ENCODE results near the gene IGSF8.

IGSF8 gene

DNA sequence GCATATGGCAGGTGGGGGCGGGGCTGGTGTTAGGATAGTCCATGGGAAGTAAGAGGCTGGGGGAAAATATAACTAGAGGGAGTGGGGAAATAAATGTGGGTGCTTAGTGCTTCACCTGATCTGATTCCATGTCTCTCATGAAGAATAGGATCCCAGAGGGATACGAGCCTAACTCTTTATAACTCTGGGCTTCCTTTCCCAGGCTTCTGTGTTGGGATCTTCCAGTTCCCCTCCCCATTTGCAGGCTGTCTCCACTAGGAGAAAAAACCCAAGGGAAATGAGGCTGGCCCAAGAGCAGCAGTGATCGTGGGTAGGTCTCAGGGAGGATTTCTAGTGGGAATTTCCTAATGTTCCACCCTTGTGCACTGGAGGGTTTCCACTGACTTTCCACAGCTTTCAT is 15.5 kb downstream of the IGSF8 start:
- TF ChIP-seq, protein P1, sequence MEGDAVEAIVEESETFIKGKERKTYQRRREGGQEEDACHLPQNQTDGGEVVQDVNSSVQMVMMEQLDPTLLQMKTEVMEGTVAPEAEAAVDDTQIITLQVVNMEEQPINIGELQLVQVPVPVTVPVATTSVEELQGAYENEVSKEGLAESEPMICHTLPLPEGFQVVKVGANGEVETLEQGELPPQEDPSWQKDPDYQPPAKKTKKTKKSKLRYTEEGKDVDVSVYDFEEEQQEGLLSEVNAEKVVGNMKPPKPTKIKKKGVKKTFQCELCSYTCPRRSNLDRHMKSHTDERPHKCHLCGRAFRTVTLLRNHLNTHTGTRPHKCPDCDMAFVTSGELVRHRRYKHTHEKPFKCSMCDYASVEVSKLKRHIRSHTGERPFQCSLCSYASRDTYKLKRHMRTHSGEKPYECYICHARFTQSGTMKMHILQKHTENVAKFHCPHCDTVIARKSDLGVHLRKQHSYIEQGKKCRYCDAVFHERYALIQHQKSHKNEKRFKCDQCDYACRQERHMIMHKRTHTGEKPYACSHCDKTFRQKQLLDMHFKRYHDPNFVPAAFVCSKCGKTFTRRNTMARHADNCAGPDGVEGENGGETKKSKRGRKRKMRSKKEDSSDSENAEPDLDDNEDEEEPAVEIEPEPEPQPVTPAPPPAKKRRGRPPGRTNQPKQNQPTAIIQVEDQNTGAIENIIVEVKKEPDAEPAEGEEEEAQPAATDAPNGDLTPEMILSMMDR (IDR thresholded peaks at IDR 0.05; ENCODE audit: insufficient read depth, low read length, poor library complexity, severe bottlenecking) = no peak
- no peaks in the 10 kb centered on the region; the same call in 1 of the 2 replicates for H3K27me3 ChIP-seq (replicated peaks; ENCODE audit: control insufficient read depth, insufficient read depth, low read length)
- no peak for DNase-seq (ENCODE audit: extremely low read depth, insufficient read length)
- H3K4me3 ChIP-seq (replicated peaks; ENCODE audit: low read depth, low read length) = no peak overlapping the region
- H3K36me3 ChIP-seq (ENCODE audit: control insufficient read depth, insufficient read depth, low read length) = no peaks in the 10 kb centered on the region; the same call in 1 of the 2 replicates

DNA sequence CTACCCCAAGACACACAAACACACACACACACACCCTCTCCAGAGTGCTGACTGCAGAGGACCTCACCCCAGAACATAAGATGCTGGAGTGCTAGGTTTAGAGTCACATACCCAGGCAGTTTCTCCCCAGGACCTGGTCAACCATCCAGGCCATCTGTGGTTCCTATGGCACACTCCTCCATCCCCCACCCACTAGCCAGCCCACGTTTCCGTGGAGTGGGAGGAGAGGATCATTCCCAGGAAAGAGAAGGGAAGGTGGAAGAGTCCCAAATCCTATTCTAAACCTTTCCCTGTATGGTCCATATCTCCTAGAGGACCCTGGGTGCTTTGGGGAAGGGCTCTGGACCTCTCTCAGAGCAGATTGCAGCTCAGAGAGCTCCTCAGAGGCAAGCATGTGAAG is 15.9 kb downstream of the IGSF8 start:
- TF ChIP-seq, protein P1 (IDR thresholded peaks at IDR 0.05; ENCODE audit: insufficient read depth, low read length, poor library complexity, severe bottlenecking) = no peak
- no peak for DNase-seq (ENCODE audit: extremely low read depth, insufficient read length)
- no peak overlapping the region for H3K4me3 ChIP-seq (replicated peaks; ENCODE audit: low read depth, low read length)
- no peaks in the 10 kb centered on the region; the same call in 1 of the 2 replicates for H3K27me3 ChIP-seq (replicated peaks; ENCODE audit: control insufficient read depth, insufficient read depth, low read length)
- no peaks in the 10 kb centered on the region for H3K36me3 ChIP-seq (ENCODE audit: control insufficient read depth, insufficient read depth, low read length)

DNA sequence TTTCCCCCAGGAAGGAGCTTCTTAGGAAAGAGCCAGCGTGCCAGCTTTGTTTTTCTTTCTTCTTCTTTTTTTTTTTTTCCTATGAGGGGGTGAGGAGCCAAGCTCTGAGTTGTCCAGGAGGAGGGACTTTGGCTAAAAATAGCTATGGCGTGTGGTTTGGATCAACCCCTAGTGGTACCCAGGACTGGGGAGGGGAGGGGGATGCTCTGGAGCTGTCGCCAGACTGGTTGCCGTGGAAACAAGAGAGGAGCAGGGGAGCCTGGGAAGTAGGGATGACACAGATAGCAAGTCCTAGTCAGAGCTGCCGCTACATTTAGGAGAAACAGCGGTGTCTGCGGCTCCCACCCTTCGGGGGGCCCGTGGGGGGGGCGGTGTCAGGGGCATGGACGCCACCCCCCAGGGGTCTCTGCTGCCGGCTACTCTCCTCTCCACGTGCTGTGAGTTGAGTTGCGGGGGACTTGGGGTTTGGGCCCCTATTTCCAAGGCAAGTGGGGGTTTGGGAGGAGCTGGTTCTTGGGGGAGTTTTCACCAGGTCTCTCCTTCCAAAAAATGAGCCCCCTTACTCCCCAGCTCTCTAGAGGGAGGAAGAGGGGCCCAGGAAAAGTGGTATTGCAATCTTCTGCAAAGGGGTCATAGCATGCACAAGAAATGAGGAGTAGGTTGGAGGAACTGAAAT is 17.0 kb downstream of the IGSF8 start, which contains the start of gene KCNJ9:
Gene KCNJ9, plus strand, starts transcription at position 278 of the 676 bp plus-strand sequence. CDS start 2,493 bp downstream, outside the sequence.
- Histone ChIP-seq H3K4me3 (replicated peaks; ENCODE audit: low read depth, low read length) (no peak within 1 kb of the TSS), H3K27me3 (replicated peaks; ENCODE audit: control insufficient read depth, insufficient read depth, low read length) (no peaks in the 10 kb centered on the region; the same call in 1 of the 2 replicates), H3K36me3 (ENCODE audit: control insufficient read depth, insufficient read depth, low read length) (no peaks in the 10 kb centered on the region)
- no peak for DNase-seq (ENCODE audit: extremely low read depth, insufficient read length)
- TF ChIP-seq, protein P1 (IDR thresholded peaks at IDR 0.05; ENCODE audit: insufficient read depth, low read length, poor library complexity, severe bottlenecking) = no peak

DNA sequence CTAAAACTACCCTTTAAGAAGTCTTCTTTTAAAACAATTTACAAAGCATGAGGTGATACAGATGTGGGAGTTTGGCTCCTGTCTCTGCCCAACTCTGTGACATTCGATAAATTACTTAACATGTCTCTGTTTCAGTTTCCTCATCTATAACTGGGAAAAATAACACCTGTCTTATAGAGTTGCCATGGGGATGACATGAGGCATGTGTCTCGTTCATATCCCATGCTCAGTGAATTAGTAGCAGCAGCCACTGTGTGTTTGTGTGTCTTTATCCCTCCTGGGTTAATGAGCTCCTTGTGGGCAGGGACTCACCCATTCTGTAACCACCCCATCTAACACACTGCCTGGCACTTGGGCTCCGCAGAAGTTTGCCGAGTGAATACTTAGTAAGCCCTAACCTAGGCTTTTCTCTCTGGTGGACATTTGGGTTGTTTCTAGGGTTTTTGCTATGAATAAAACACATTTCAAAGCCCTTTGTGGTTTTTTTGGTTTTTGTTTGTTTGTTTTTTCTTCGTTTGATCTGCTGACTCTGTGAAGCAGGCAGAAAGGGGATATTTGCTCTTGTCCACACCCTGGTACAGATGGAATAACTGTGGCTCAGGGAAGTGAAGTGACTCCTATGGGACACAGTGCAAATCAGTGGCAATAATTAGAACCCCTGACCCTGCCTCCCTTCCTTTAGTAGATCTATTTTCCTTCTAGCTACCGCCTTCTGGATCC is 17.9 kb downstream of the IGSF8 start:
- H3K4me3 ChIP-seq (replicated peaks; ENCODE audit: low read depth, low read length) = no peak overlapping the region
- H3K36me3 ChIP-seq (ENCODE audit: control insufficient read depth, insufficient read depth, low read length) = no peaks in the 10 kb centered on the region
- TF ChIP-seq, protein P1 (IDR thresholded peaks at IDR 0.05; ENCODE audit: insufficient read depth, low read length, poor library complexity, severe bottlenecking) = no peak
- no peak for DNase-seq (ENCODE audit: extremely low read depth, insufficient read length)
- no peaks in the 10 kb centered on the region; the same call in 1 of the 2 replicates for H3K27me3 ChIP-seq (replicated peaks; ENCODE audit: control insufficient read depth, insufficient read depth, low read length)

DNA sequence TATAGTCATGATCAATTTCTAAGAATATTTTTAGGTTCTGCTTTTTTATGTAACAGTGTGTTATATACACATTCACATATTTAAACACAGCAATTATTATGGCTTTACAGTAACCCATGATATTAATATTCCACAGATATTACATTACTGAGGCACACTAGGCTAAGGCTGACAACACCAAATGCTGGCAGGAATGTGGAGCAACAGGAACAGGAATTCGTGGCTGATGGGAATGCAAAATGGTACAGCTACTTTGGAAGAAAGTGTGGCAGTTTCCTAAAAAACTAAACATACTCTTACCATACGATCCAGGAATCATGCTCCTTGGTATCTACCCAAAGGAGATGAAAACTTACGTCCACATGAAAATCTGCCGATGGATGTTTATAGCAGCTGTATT is 19.0 kb downstream of the IGSF8 start:
- H3K4me3 ChIP-seq (replicated peaks; ENCODE audit: low read depth, low read length) = no peak overlapping the region
- no peaks in the 10 kb centered on the region for H3K36me3 ChIP-seq (ENCODE audit: control insufficient read depth, insufficient read depth, low read length)
- DNase-seq (ENCODE audit: extremely low read depth, insufficient read length) = no peak
- TF ChIP-seq, protein P1 (IDR thresholded peaks at IDR 0.05; ENCODE audit: insufficient read depth, low read length, poor library complexity, severe bottlenecking) = no peak
- no peaks in the 10 kb centered on the region; the same call in 1 of the 2 replicates for H3K27me3 ChIP-seq (replicated peaks; ENCODE audit: control insufficient read depth, insufficient read depth, low read length)

All from GM06990 (cell line).